ENCODE measurements around the gene SEPSECS. TPM values are rescaled to one million over a fixed set of nuclear protein-coding genes. Genes with fewer than 3 reads are reported as not detected.

SEPSECS gene
- polyA plus RNA-seq, 1 donor (not counting 4 experiments of a cell fraction or from before 2014, with no cell fraction given) = 6.6 TPM

DNA sequence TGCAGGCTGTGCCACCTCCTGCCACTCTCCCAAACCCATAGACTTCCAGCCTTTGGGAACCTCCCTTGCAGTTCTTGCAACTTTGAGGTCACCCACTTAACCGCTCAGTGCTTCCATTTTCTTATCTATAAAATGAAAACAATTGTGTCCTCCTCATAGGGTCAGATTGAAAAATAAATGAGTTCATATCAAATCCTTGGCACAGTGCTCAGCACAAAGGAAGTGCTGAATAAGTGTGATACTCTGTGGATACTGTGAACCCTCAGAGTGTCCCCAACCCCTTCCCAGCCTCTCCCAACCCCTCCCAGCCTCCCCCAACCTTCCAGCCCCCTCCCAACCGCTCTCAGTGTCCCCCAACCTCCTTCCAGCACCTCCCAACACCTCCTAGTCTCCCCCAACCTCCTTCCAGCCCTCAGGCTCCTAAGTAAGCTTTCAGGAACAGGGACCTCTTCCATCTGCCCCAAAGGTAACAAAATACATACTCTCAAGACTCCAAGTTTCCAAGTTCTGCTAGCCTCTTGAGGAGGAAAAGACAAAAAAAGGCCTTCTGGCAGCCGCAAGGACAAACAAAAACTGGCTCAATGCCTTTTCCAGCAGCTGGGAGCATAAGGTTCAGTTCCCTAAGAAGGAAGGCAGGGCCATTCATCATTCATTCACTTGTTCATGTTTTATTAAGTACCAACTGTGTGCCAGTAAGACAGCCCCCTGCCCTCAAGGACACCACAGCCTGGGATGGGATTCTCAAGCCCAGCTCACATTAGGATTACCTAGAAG is 83.4 kb downstream of the SEPSECS start:
- Histone ChIP-seq H2AFZ (ENCODE audit: control insufficient read depth, low read length) (no peak overlapping the region), H3K36me3 (ENCODE audit: control insufficient read depth in 2 of 2, extremely low read depth in 1 of 2, insufficient read depth in 2 of 2, low read length in 2 of 2) (no peaks in the 10 kb centered on the region), H3K9me3 (ENCODE audit: control insufficient read depth, low read depth, low read length) (no peaks in the 10 kb centered on the region), H4K20me1 (ENCODE audit: control insufficient read depth, extremely low read depth, insufficient read depth, low read length) (no peaks in the 10 kb centered on the region), H3K9ac (ENCODE audit: control insufficient read depth, extremely low read depth, insufficient read depth, low read length) (no peak overlapping the region), H3K9me1 (ENCODE audit: control insufficient read depth, extremely low read depth, insufficient read depth, low read length) (no peaks in the 10 kb centered on the region), H3K4me2 (ENCODE audit: control insufficient read depth, extremely low read depth, insufficient read depth, low read depth, low read length) (no peak overlapping the region), H3K27ac (ENCODE audit: control insufficient read depth, insufficient read depth, low read length) (no peak overlapping the region), H3K79me2 (ENCODE audit: control insufficient read depth, insufficient read depth, low read length) (no peaks in the 10 kb centered on the region), H3K4me1 (ENCODE audit: control insufficient read depth, extremely low read depth, insufficient read depth, low read length) (no peaks in the 10 kb centered on the region), H3K27me3 (ENCODE audit: control insufficient read depth, extremely low read depth, insufficient read depth, low read length) (peaks cover 13% of the 10 kb centered on the region), H3K4me3 (ENCODE audit: control insufficient read depth in 2 of 3, extremely low read depth in 1 of 3, insufficient read depth in 2 of 3, low read depth in 1 of 3, low read length in 3 of 3) (no peak overlapping the region)
- no peak for TF ChIP-seq EZH2 (IDR thresholded peaks at IDR 0.05; ENCODE audit: low read length)
- TF ChIP-seq, protein P1, sequence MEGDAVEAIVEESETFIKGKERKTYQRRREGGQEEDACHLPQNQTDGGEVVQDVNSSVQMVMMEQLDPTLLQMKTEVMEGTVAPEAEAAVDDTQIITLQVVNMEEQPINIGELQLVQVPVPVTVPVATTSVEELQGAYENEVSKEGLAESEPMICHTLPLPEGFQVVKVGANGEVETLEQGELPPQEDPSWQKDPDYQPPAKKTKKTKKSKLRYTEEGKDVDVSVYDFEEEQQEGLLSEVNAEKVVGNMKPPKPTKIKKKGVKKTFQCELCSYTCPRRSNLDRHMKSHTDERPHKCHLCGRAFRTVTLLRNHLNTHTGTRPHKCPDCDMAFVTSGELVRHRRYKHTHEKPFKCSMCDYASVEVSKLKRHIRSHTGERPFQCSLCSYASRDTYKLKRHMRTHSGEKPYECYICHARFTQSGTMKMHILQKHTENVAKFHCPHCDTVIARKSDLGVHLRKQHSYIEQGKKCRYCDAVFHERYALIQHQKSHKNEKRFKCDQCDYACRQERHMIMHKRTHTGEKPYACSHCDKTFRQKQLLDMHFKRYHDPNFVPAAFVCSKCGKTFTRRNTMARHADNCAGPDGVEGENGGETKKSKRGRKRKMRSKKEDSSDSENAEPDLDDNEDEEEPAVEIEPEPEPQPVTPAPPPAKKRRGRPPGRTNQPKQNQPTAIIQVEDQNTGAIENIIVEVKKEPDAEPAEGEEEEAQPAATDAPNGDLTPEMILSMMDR (optimal IDR thresholded peaks at IDR 0.05 in 1 of 3, IDR thresholded peaks at IDR 0.05 in 1 of 3, conservative IDR thresholded peaks at IDR 0.05 in 1 of 3; ENCODE audit: extremely low read depth in 1 of 3, insufficient read depth in 2 of 3, low read length in 3 of 3) = no peak
- DNase-seq (ENCODE audit: low read depth, low spot score) = no peak
- FAIRE-seq = no peak
- dilution Hi-C loops (cut with MboI; ENCODE audit: extremely low pct_ligation_motif_present, low sequenced_read_pairs) = no loop called here

- Histone ChIP-seq H3K36me3 (ENCODE audit: control insufficient read depth in 2 of 2, extremely low read depth in 1 of 2, insufficient read depth in 2 of 2, low read length in 2 of 2) (no peaks in the 10 kb centered on the region), H3K4me1 (ENCODE audit: control insufficient read depth, extremely low read depth, insufficient read depth, low read length) (no peaks in the 10 kb centered on the region), H3K4me3 (ENCODE audit: control insufficient read depth in 2 of 3, extremely low read depth in 1 of 3, insufficient read depth in 2 of 3, low read depth in 1 of 3, low read length in 3 of 3) (no peak overlapping the region), H3K27me3 (ENCODE audit: control insufficient read depth, extremely low read depth, insufficient read depth, low read length) (peaks cover 13% of the 10 kb centered on the region), H3K4me2 (ENCODE audit: control insufficient read depth, extremely low read depth, insufficient read depth, low read depth, low read length) (no peak overlapping the region), H3K27ac (ENCODE audit: control insufficient read depth, insufficient read depth, low read length) (no peak overlapping the region), H3K9me1 (ENCODE audit: control insufficient read depth, extremely low read depth, insufficient read depth, low read length) (no peaks in the 10 kb centered on the region), H3K9me3 (ENCODE audit: control insufficient read depth, low read depth, low read length) (no peaks in the 10 kb centered on the region), H2AFZ (ENCODE audit: control insufficient read depth, low read length) (no peak overlapping the region), H4K20me1 (ENCODE audit: control insufficient read depth, extremely low read depth, insufficient read depth, low read length) (no peaks in the 10 kb centered on the region), H3K9ac (ENCODE audit: control insufficient read depth, extremely low read depth, insufficient read depth, low read length) (no peak overlapping the region), H3K79me2 (ENCODE audit: control insufficient read depth, insufficient read depth, low read length) (no peaks in the 10 kb centered on the region)
- dilution Hi-C loops (cut with MboI; ENCODE audit: extremely low pct_ligation_motif_present, low sequenced_read_pairs) = no loop called here
- DNase-seq (ENCODE audit: low read depth, low spot score) (no peak), FAIRE-seq (no peak)
- no peak for TF ChIP-seq EZH2 (IDR thresholded peaks at IDR 0.05; ENCODE audit: low read length)
- TF ChIP-seq, protein P1 (optimal IDR thresholded peaks at IDR 0.05 in 1 of 3, IDR thresholded peaks at IDR 0.05 in 1 of 3, conservative IDR thresholded peaks at IDR 0.05 in 1 of 3; ENCODE audit: extremely low read depth in 1 of 3, insufficient read depth in 2 of 3, low read length in 3 of 3) = no peak
Observed at GRCh38 chr4:25075851-25076250, 84.4 kb downstream of the SEPSECS start.

Data from keratinocyte (primary cell).